HG02870 (cell line): ENCODE results near the gene MGA.

Experiments used
- ATAC-seq: cut with Tn5 transposase; IDR thresholded peaks from one replicate; pipeline ENCODE4 v1.9.1; 2021; ENCODE audit warnings: mild to moderate bottlenecking, moderate library complexity; ENCODE audit not compliant: unreplicated experiment

Gene MGA

DNA sequence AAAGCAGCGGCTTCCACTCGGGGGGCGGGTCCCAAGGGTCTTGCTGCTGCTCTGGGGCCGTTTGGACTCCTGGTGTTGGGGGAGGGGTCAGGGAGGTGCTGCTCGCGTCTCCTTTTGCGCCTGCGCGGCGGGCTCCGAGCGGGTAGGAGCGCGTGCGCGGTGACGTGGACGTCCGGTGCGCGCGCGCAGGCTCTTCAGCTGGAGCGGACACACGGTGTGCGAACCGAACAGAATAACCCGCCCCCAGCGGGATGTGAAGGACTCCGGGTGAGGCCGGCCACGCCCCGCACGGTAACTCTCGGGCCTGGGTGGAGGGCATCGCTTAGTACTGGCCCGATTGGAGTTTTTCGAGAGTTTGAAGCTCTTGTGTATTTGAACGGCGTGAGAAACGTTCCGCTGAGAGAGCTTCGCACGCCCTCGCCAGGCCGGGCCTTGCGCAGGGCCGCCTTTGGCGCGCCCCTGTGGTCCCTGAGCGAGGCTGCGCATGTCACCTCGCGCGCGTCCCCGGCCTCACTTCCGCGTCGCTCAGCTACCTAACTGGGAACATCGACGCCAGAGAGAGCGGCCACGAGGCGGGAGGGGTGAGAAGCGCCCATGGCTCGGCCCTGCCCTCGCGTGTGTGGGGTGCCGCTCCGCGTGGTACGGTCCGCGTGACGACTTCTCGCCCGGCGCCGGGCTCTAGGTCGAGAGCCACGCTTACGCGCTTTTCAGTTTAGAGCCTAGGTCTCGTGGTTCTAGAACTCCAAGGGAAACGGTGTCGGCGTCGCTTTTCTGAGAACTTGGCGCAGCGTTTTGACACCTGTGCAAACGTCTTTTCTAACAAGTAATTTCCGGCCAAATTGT, at the start of gene MGA:
TSS of gene MGA (plus strand) at position 171 of the 843 bp plus-strand sequence.
- peak; percentile 67 for ATAC-seq

DNA sequence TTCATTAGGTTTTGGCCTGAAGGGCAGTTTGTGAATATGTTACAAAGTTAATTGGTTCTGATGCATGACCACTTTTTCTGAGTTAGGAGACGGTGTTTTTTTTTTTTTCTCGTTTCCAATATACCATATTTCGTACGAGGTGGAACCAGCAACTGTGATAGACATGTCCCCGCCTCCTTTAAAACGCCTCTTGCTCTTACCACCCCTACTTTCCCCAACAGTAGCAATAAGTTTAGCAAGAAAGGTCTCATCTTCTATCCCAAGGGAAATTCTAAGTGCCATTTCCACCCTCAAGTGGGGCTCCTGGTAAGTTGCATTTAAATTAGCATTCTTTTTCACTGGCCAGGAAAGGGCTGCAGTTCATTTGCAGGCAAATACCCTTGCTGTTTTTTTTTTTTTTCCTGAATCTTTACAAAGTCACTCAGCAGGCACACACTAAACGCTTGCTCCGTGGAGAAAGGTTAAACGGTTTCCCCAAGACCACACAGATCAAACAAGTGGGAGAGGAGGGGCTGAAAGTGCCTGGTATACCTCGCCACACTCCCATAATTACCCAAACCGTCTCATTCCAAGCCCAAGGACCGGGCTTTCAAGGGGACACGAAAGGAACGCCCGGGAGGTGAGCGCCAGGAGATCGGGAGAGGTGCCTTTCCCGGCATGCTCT, 39.5 kb upstream of the MGA start:
- ATAC-seq = no peak

DNA sequence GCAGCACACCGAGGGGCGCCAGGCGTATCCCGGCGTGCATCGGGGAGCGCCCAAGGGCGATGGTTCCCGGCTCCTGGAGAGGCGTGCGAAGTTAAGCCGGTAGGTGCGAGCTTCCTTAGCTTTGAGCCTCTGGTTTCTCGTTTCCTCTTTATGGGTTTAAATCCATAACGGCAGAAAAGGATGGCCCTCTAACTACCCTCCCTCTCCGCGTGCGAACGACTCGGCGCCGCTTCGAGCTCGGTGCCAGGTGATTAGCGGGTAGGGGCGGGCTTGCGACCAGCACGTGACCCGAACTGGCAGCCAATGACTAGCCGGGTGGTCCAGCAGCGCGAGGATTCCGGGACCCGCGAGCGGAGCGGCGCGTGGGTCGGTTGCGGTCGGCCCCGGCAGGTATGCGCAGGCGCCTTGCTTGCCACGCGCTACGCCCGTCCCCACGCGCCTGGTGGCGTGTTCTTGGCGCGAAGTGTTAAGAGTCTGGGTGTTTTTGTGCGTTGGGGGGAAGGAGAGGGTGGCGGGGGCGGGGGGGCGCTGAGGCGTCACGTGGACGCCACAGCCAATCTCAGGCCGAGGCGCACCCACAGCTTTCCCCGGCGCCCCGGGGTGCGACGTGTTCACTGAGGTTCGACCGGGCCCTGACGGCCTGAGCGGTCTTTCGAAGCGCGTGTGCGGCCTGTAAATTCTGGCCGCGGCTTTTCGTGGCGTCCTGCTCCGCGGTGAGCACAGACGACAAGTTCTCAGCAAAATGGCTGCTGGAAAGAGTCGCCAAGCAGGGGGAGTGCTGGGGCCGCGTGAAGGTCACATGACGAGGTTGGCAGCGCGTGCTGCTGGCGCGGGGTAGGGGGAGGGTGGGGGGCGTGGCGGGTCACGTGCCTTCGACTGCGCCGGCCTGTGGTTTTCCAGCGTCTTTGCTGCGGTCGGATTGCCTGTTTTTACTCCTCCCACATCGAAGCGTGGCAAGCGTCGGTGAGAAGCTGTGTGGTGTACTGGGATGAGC, 38.7 kb upstream of the MGA start:
- no peak for ATAC-seq

DNA sequence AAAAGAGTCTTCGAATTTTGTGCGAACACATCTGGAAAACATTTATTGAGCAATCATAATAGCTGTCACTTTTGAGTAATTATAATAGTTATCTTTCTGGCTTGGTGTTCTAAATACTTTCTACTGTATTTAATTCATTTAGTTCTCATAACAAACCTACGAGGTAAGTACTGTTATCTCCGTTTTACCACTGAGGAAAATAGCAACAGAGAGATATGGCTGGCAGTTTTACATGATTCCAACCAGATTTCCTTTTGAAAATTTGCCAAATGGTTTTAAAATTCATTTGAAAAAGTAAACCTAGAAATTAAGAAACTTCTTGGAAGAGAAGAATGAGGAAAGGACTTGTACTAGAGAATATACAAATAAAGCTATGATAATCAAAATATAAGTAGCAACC, 37.3 kb upstream of the MGA start:
- ATAC-seq = no peak

DNA sequence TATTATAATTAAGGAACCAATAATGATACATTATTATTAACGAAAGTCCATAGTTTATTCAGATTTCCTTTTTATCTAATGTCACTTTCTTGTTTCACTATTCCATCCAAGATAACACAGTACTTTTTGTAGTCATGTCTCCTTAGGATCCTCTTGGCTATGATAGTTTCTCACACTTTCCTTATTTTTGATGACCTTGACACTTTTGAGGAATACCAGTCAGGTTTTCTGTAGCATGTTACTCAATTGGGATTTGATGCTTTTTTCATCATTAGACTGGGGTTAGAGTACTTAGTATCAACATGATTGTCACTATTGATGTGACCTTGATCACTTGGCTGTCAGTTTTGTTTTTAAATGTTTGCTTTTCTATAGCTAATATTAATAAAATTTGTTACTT, 33.0 kb upstream of the MGA start:
- ATAC-seq = no peak

DNA sequence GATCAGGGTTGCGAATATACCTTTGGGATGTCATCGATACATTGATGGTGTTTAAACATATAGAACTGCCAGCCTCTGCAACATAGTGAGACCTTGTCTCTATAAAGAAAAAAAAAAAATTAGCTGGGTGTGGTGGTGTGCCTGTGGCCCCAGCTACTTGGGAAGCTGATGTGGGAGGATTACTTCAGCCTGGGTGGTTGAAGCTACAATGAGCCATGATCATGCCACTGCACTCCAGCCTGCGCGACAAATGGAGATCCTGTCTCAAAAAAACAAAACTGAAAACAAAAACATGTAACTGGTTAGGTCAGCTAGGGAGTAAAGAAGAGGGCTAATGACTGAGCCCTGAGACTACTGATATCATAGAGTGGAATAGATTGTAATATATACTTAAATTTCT, 30.7 kb upstream of the MGA start:
- ATAC-seq = no peak

DNA sequence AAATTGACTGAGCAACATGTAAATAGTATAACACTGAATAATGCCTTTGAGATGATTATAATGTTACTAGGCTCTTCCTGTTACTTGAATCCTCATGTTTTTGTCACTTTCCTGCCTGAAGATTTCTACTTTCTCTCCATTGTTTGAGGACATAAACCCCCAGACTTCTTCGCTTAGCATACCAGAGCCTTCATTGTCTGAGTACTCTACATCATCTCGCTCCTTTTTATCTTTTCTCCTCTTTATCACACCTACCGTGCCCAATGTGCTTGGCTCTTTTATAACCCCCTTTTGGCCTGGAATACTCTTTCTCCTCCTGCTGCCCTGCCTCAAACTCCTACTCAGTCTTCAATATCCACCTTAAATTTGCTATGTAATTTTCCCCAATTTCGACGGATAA, 30.3 kb upstream of the MGA start:
- ATAC-seq = no peak

DNA sequence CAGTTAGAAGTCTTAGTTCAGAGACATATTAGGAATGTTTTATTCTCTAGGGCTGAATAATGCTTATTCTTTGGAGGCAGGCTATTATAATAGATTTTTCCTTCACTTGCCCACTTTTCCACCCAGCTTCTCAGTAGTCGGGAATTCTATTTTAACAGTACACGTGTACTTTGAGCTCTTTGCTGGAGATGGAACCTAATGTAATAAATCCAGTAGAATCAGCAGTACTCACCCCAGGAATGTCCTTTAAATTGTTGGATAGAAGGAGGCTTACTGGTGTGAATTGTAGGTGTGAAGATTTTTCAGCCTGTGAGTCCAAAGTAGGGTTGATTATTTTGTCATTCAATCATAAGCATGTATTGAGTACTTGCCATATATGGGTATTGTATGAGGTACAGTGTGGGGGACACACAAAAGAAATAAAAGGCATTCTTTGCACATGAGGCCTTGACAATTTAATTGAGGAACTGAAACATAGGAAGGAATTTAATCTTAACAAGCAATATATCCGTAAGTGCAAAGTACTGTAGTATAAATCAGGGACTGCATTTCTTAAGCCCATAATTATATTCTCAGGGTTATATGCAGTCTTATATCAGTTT, 29.5 kb upstream of the MGA start:
- no peak for ATAC-seq

DNA sequence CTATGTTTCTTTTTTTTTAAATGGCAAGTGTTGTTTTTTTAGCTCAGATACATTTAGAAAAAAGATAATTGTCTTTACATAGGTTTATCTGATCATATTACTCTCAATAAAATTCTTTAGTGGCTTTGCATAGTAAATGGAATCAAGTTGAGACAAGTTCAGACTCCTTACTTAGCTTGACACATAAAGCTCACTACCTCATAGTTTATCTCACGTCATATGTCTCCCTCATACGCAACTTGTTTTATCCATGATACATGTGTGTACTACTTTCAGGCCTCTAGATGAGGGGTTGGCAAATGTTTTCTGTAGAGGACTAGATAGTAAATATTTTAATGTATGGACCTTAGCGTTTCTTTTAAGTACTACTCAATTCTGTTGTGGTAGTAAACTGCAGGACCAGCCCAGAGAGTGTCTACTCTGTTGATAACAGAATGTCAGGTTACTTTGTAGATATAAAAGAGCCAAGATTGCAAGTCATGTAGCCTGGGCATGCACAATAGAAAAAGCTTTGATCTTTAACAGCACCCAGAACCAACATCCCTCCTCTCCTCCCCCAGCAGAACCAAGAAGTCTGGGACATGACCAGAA, 28.2 kb upstream of the MGA start:
- ATAC-seq = no peak

DNA sequence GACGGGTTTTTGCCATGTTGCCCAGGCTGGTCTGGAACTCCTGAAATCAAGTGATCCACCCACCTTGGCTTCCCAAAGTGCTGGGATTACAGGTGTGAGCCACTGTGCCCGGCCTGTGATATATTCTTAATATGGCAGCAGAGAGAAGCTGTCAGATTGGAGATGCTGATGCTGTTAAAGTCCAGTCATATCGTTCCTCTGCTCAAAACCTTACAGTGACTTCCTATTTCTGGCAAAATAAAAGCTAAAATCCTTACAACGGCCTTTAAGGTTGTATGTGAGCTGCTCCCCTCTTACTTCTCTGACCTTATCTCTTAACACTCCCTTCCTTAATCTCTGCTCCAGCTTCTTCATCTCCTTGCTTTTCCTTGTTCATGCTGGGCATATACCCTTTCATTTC, 26.6 kb upstream of the MGA start:
- no peak for ATAC-seq

DNA sequence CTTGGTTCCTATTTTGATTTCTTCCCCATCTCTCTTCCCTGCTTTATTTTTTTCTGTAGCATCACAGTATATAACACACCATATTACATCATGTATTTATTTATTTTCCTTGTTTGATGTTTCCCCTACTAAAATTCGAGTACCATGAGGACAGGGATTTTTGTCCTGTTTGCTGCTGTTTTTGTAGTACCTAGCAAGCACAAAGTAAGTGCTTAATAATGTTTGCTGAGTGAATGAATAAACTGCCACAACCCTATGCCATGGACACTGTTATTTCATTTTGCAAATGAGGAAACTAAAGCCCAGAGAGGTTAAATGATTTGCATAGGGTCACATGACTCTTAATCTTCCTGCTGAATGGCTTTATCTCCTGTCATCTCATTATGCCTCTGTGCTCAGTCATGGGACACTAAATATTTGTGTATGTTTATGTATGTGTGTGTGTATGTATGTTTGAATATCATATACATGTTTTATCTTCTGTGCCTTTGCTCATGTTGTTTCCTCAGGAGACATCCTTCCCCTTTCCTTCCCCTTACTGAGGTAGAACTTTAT, 26.1 kb upstream of the MGA start:
- no peak for ATAC-seq

DNA sequence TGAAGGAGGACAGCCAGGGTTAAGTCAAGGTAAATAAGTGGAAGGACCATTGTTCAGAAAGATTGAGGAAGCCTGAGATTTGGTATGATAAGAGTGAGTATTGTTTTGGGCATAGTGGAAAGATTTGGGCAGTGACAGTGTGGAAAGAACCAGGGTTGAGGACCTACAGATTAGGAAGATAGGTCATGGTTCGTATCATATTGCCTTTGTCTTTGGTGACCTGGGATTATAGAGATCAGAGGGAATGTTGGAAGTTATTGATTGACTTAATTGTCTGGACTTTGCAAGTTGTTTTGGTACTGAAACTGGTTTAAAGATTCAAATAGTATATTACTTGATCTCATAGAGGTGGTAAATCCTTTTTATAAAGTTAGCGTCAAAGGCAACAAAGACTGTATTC, 23.1 kb upstream of the MGA start:
- ATAC-seq = no peak

DNA sequence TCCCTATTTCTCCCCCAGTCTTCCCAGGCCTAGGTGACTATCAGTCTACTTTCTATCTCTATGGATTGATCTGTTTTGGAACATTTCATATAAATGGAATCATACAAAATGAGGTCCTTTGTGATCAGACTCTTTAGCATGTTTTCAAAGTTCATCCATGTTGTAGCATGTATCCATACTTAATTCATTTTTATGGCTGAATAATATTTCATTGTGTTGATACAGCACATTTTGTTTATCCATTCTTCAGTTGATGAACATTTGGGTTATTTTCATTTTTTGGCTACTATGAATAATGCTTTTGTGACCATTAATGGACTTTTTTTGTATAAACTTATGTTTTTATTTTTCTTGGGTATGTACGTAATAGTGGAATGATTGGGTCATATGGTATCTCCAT, 19.2 kb upstream of the MGA start:
- ATAC-seq = no peak

DNA sequence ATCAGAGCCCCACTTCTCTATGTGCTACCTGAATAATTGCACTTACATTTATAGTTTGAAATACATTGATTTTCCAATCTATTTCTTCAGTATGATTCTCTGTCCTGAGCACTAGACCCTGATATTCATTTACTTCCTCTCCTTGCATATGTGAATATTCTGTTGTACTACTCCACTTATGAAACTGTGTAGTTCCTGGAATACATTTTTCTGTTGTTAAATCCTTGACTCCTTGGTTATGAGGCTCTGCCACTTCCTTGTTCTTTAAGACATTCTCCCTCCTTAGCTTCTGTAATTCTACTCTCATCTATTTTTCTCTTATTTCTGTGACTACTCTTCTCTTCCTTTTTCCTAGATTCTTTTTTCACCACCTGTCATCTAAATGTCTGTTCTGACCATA, 12.9 kb upstream of the MGA start:
- ATAC-seq = no peak

DNA sequence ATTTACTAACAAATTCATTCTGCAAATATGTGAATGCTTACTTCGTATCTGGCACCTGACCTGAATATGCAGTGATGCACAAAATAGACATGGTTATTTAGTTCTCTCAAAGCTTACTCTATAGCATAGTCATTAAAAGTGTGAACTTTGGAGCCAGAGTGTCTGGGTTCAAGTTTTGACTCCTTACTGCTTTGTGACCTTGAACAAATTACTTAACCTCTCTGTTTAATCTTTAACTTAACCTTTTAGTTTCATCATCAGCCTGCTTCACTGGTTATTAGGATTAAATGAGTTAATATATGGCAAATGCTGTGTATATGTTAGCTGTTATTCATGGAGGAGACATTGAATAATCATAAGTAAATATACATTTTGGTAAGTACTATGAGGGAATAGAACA, 12.1 kb upstream of the MGA start:
- no peak for ATAC-seq

DNA sequence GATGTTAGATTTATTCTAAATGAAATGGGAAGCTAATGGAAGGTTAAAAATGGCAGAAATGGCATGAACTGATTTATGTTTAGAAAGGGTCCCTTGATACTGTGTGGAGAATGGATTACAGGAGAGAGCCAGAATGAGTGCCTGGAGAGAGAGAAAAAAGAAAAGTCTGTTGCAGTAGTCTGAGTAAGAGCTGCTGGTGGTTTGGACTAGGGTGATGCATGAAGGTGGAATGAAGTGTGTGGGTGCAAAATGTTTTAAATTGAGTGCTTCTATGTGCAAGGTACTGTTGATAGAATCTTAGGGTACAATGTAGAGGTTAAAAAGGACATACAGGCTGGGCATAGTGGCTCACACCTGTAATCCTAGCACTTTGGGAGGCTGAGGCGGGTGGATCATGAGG, 11.4 kb upstream of the MGA start:
- ATAC-seq = no peak

DNA sequence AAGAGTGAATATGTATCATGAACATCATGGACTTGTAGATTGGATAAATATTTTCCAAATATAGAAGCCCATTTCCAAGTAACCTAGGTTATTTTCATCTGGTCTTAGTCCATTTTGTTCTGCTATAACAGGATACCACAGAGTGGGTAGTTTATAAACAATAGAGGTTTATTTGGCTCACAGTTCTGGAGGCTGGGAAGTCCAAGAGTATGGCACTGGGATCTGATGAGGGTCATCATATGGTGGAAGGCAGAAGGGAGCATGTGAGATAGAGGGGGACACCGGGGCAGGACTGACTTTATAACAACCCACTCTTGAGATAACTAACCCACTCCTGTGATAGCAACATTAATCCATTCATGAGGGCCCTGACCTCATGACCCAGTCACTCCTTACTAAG, 9.4 kb upstream of the MGA start:
- ATAC-seq = no peak

DNA sequence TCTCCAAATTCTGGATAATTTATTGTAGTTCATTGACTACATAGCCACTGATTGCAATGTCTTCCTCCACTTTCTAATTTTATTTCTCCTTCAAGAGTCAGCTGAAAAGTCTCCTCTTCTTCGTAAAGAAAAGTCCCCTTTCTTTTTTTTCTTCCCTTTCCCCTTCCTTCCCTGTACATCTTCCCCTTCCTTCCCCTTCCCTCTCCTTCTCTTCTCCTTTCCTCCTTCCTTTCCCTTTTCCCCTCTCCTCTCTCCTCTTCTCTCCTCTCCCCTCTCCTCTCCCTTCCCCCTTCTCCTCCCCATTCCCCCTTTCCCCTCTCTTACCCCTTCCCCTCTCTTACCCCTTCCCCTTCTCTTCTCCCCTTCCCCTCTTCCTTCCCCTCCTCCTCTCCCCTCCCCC, 8.8 kb upstream of the MGA start:
- ATAC-seq = no peak

DNA sequence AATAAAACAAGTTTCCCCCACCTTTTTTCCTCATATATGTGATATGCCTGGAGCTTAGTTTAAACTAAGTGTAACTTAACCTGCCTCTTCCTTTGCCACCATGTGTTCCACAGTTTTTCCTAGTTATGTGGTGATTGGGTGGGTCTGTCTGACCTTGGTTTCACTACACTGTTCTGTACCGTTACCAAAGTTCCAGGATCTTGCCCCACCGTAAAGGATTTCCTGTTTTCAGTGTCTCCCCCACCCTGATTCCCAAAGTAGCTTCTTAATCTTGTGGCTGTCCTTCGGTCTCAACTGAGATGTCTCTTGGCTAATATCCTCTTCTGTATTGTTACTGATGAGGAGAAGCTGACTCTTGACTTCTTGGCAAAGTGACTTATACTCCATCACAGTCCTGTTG, 6.4 kb upstream of the MGA start:
- ATAC-seq = no peak

DNA sequence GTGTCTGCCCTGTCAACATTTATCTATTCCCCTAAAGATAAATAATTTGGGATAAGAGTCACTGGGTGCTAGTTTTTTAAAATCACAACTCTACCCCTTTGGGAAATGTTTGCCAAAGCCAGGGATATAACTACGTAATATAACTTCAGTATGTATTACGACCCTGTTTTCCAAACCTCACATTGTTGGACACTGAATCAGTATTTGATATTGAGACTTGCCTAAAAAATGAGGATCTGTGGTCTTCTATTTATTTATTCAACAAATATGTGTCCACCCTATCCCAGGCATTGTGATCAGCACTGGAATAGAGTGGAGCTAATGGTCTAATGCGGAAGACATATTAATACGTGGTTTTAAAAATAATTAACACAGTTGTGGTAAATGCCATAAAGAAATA, 4.5 kb upstream of the MGA start:
- ATAC-seq = no peak
